HepG2 (cell line): ENCODE measurements around the gene LGALS7B. TPM values are rescaled to one million over a fixed set of nuclear protein-coding genes. Genes with fewer than 3 reads are reported as not detected.

Source experiments
- AKAP8 ChIP-seq: sonication (generic); formaldehyde crosslinking; IDR thresholded peaks from 2 replicates; pipeline ENCODE4 v1.5.1; 2020; ENCODE audit warnings: mild to moderate bottlenecking, missing genetic modification reagents
- HDAC1 ChIP-seq: sonication (generic); formaldehyde crosslinking; IDR thresholded peaks from 2 replicates; pipeline ENCODE4 v1.5.1; 2020; ENCODE audit warnings: mild to moderate bottlenecking, missing genetic modification reagents
- JUND ChIP-seq: sonication (generic); formaldehyde crosslinking; IDR thresholded peaks from 2 replicates; pipeline ENCODE4 v1.8.0; 2022; ENCODE audit warnings: mild to moderate bottlenecking, missing genetic modification reagents
- LRRFIP1 ChIP-seq: sonication (generic); formaldehyde crosslinking; conservative IDR thresholded peaks from 2 replicates; pipeline ENCODE4 v1.4.0; 2020; ENCODE audit warnings: missing genetic modification reagents
- PAXIP1 ChIP-seq: sonication (generic); formaldehyde crosslinking; conservative IDR thresholded peaks from 2 replicates; pipeline ENCODE4 v1.4.0; 2020; ENCODE audit warnings: mild to moderate bottlenecking, missing genetic modification reagents, moderate library complexity
- TFE3 ChIP-seq: IDR thresholded peaks from 2 replicates; pipeline ENCODE4 v1.6.1; 2016
- ZNF329 ChIP-seq: sonication (generic); formaldehyde crosslinking; IDR thresholded peaks from 2 replicates; pipeline ENCODE4 v1.9.0; 2021; ENCODE audit warnings: low read depth, mild to moderate bottlenecking, missing genetic modification reagents
- ZNF672 ChIP-seq: sonication (generic); formaldehyde crosslinking; IDR thresholded peaks from 2 replicates; pipeline ENCODE4 v1.8.1; 2022; ENCODE audit warnings: missing genetic modification reagents
- polyA plus RNA-seq, 8 experiments: library from polyadenylated mRNA; depleted of rRNA in 3 of 8; stranded (reverse) in 7 of 8; unstranded in 1 of 8; fragments of >200 nt; fragmentation: Illumina TruSeq in 4 of 8; extraction: Trizol in 4 of 8; gene quantifications; 2 replicates each; pipeline versions ENCODE4 v1.2.1 to v1.2.3, GENCODE V29; 2011 to 2016; ENCODE audit warnings: low read depth in 4 of 8, missing spikeins in 1 of 8, mixed read lengths in 1 of 8; ENCODE audit not compliant: insufficient read depth in 1 of 8
- total RNA-seq, 5 experiments: library from RNA; depleted of rRNA; stranded (reverse); fragments of >200 nt; fragmentation: Illumina TruSeq; extraction: Trizol; gene quantifications; 2 replicates each; pipeline ENCODE4 v1.2.3, GENCODE V29; 2016; ENCODE audit warnings: low read depth in 1 of 5

Gene LGALS7B
- total and polyA plus RNA-seq, 2 of the 13 experiments (the other 11 are each of a cell fraction or from before 2014, with no cell fraction given) = 1.7 to 2.1 TPM

GRCh38 chr19:38834590-38834989, 45.6 kb downstream of the LGALS7B start (continued):
- TF ChIP-seq HDAC1 (CRISPR knock-in tag) (no peak), ZNF672 (CRISPR knock-in tag) (no peak), JUND (no peak), AKAP8 (CRISPR knock-in tag) (no peak), PAXIP1 (CRISPR knock-in tag) (no peak), ZNF329 (CRISPR knock-in tag) (no peak), LRRFIP1 (CRISPR knock-in tag) (no peak), TFE3 (CRISPR knock-in tag) (no peak)
- TF ChIP-seq, all 625 proteins: peak for 0
